C4-2B (cell line): Measurements from ENCODE around the gene PPP1R3C.

ENCODE experiments used
- H3K27ac ChIP-seq: fragments of 450-650 bp; 2 replicates; pipeline ENCODE4 v1.5.1; 2017
- CTCF ChIP-seq: fragments of 450-650 bp; conservative IDR thresholded peaks from 2 replicates; pipeline ENCODE4 v1.5.1; 2017; ENCODE audit warnings: mild to moderate bottlenecking
- ZFX ChIP-seq: fragments of 450-650 bp; IDR thresholded peaks from 2 replicates; pipeline ENCODE4 v1.6.1; 2017

PPP1R3C gene

GRCh38 chr10:91668913-91669312, 36.0 kb upstream of the PPP1R3C start:
- H3K27ac ChIP-seq: no peak overlapping the region
- TF ChIP-seq CTCF (no peak), ZFX (no peak)

GRCh38 chr10:91665842-91666241, 33.0 kb upstream of the PPP1R3C start:
- no peak overlapping the region for H3K27ac ChIP-seq
- TF ChIP-seq ZFX: no peak

GRCh38 chr10:91664426-91664825, 31.6 kb upstream of the PPP1R3C start:
- TF ChIP-seq CTCF: no peak
- no peak for TF ChIP-seq ZFX
- H3K27ac ChIP-seq: no peak overlapping the region

GRCh38 chr10:91662993-91663392, 30.1 kb upstream of the PPP1R3C start:
- H3K27ac ChIP-seq: no peak overlapping the region
- no peak for TF ChIP-seq ZFX
- TF ChIP-seq CTCF: no peak

- no peak overlapping the region for H3K27ac ChIP-seq
- TF ChIP-seq CTCF: no peak
- no peak for TF ChIP-seq ZFX
Observed at GRCh38 chr10:91653219-91653870, 20.5 kb upstream of the PPP1R3C start.

- H3K27ac ChIP-seq: no peak overlapping the region
Observed at GRCh38 chr10:91652364-91652763, 19.5 kb upstream of the PPP1R3C start.

GRCh38 chr10:91643700-91644099, 10.8 kb upstream of the PPP1R3C start:
- H3K27ac ChIP-seq: no peak overlapping the region
- TF ChIP-seq CTCF (peak; percentile 57), ZFX (no peak)

More at GRCh38 chr10:91652364-91652763, 19.5 kb upstream of the PPP1R3C start:
- TF ChIP-seq ZFX: no peak
- no peak for TF ChIP-seq CTCF
